HepG2 (cell line): ENCODE data around the gene TAF11L14. TPM values are rescaled to one million over a fixed set of nuclear protein-coding genes. Genes with fewer than 3 reads are reported as not detected.

Source experiments
- FOXA3 ChIP-seq: IDR thresholded peaks from 2 replicates; pipeline ENCODE4 v1.6.1; 2016; ENCODE audit warnings: missing genetic modification reagents, missing compliant biosample characterization
- MAFG ChIP-seq: sonication (generic); formaldehyde crosslinking; IDR thresholded peaks from 2 replicates; pipeline ENCODE4 v1.5.1; 2020; ENCODE audit warnings: mild to moderate bottlenecking, missing genetic modification reagents
- MEIS1 ChIP-seq: sonication (generic); formaldehyde crosslinking; IDR thresholded peaks from 2 replicates; pipeline ENCODE4 v1.9.0; 2021; ENCODE audit warnings: mild to moderate bottlenecking, missing genetic modification reagents, moderate library complexity, borderline replicate concordance
- ZNF556 ChIP-seq: sonication (generic); formaldehyde crosslinking; IDR thresholded peaks from 2 replicates; pipeline ENCODE4 v1.4.0; 2020; ENCODE audit warnings: mild to moderate bottlenecking, missing genetic modification reagents, borderline replicate concordance
- polyA plus RNA-seq, 8 experiments: library from polyadenylated mRNA; depleted of rRNA in 3 of 8; stranded (reverse) in 7 of 8; unstranded in 1 of 8; fragments of >200 nt; fragmentation: Illumina TruSeq in 4 of 8; extraction: Trizol in 4 of 8; gene quantifications; 2 replicates each; pipeline versions ENCODE4 v1.2.1 to v1.2.3, GENCODE V29; 2011 to 2016; ENCODE audit warnings: low read depth in 4 of 8, missing spikeins in 1 of 8, mixed read lengths in 1 of 8; ENCODE audit not compliant: insufficient read depth in 1 of 8
- total RNA-seq, 5 experiments: library from RNA; depleted of rRNA; stranded (reverse); fragments of >200 nt; fragmentation: Illumina TruSeq; extraction: Trizol; gene quantifications; 2 replicates each; pipeline ENCODE4 v1.2.3, GENCODE V29; 2016; ENCODE audit warnings: low read depth in 1 of 5
- TF ChIP-seq, protein P1 (sequence below): sonication (generic); formaldehyde crosslinking; IDR thresholded peaks from 2 replicates; pipeline ENCODE4 v1.9.0; 2021; ENCODE audit warnings: mild to moderate bottlenecking, missing genetic modification reagents
- TF ChIP-seq, protein P2 (sequence below): sonication (generic); formaldehyde crosslinking; IDR thresholded peaks from 2 replicates; pipeline ENCODE4 v1.8.0; 2022; ENCODE audit warnings: mild to moderate bottlenecking, missing genetic modification reagents, moderate library complexity
- TF ChIP-seq, protein P3 (sequence below): IDR thresholded peaks from 2 replicates; pipeline ENCODE4 v1.6.1; 2016; ENCODE audit warnings: missing compliant biosample characterization, missing genetic modification reagents, borderline replicate concordance

Gene TAF11L14
- total and polyA plus RNA-seq, 2 of the 13 experiments (the other 11 are each of a cell fraction or from before 2014, with no cell fraction given) = not detected

DNA sequence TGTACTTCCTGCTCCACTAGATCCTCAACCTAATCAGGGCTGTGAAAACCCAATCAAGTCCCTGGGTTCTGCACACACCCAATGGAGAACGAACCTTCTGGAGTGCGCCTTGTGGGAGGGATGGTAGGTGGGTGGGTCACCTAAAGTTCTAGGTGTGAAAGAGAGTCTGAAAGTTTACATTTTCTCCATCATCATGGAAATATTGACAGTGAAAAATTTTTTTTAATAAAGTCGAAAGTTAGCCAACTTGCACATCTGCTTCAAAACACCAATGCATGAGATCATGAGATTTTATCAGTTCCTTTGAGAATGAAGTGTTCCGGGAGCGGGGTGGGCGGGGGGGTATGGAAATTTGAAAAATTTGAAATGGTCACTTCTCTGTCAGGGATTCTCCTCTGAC lies 21.7 kb downstream of the TAF11L14 start (continued):
- TF ChIP-seq, protein P1, sequence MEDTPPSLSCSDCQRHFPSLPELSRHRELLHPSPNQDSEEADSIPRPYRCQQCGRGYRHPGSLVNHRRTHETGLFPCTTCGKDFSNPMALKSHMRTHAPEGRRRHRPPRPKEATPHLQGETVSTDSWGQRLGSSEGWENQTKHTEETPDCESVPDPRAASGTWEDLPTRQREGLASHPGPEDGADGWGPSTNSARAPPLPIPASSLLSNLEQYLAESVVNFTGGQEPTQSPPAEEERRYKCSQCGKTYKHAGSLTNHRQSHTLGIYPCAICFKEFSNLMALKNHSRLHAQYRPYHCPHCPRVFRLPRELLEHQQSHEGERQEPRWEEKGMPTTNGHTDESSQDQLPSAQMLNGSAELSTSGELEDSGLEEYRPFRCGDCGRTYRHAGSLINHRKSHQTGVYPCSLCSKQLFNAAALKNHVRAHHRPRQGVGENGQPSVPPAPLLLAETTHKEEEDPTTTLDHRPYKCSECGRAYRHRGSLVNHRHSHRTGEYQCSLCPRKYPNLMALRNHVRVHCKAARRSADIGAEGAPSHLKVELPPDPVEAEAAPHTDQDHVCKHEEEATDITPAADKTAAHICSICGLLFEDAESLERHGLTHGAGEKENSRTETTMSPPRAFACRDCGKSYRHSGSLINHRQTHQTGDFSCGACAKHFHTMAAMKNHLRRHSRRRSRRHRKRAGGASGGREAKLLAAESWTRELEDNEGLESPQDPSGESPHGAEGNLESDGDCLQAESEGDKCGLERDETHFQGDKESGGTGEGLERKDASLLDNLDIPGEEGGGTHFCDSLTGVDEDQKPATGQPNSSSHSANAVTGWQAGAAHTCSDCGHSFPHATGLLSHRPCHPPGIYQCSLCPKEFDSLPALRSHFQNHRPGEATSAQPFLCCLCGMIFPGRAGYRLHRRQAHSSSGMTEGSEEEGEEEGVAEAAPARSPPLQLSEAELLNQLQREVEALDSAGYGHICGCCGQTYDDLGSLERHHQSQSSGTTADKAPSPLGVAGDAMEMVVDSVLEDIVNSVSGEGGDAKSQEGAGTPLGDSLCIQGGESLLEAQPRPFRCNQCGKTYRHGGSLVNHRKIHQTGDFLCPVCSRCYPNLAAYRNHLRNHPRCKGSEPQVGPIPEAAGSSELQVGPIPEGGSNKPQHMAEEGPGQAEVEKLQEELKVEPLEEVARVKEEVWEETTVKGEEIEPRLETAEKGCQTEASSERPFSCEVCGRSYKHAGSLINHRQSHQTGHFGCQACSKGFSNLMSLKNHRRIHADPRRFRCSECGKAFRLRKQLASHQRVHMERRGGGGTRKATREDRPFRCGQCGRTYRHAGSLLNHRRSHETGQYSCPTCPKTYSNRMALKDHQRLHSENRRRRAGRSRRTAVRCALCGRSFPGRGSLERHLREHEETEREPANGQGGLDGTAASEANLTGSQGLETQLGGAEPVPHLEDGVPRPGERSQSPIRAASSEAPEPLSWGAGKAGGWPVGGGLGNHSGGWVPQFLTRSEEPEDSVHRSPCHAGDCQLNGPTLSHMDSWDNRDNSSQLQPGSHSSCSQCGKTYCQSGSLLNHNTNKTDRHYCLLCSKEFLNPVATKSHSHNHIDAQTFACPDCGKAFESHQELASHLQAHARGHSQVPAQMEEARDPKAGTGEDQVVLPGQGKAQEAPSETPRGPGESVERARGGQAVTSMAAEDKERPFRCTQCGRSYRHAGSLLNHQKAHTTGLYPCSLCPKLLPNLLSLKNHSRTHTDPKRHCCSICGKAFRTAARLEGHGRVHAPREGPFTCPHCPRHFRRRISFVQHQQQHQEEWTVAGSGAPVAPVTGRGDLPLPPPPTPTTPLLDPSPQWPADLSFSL (CRISPR knock-in tag) = no peak
- no peak for TF ChIP-seq FOXA3
- TF ChIP-seq MEIS1 (CRISPR knock-in tag) = no peak
- no peak for TF ChIP-seq ZNF556
- TF ChIP-seq, protein P2, sequence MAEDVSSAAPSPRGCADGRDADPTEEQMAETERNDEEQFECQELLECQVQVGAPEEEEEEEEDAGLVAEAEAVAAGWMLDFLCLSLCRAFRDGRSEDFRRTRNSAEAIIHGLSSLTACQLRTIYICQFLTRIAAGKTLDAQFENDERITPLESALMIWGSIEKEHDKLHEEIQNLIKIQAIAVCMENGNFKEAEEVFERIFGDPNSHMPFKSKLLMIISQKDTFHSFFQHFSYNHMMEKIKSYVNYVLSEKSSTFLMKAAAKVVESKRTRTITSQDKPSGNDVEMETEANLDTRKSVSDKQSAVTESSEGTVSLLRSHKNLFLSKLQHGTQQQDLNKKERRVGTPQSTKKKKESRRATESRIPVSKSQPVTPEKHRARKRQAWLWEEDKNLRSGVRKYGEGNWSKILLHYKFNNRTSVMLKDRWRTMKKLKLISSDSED (CRISPR knock-in tag) = no peak
- no peak for TF ChIP-seq MAFG
- TF ChIP-seq, protein P3, sequence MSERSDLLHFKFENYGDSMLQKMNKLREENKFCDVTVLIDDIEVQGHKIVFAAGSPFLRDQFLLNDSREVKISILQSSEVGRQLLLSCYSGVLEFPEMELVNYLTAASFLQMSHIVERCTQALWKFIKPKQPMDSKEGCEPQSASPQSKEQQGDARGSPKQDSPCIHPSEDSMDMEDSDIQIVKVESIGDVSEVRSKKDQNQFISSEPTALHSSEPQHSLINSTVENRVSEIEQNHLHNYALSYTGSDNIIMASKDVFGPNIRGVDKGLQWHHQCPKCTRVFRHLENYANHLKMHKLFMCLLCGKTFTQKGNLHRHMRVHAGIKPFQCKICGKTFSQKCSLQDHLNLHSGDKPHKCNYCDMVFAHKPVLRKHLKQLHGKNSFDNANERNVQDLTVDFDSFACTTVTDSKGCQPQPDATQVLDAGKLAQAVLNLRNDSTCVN (CRISPR knock-in tag) = no peak
- TF ChIP-seq, all 625 proteins: peak for 0
